Activated CD4-positive, alpha-beta T cell treated with anti-CD3 and anti-CD28 coated beads, Interleukin-2, amount 10 ng/mL, durations not matched to agents 7 days and 5 days (primary cell): ENCODE results near the gene MATN1. TPM values are rescaled to one million over a fixed set of nuclear protein-coding genes. Genes with fewer than 3 reads are reported as not detected.
A peak's percentile ranks its signal among the peaks of the same experiment; 100 is the strongest.

Source experiments
- CTCF ChIA-PET: fragments of 350-600 bp; sonication (Branson Sonifier 250); formaldehyde crosslinking; loops from one replicate; lab custom pipeline; 2021; ENCODE audit warnings: antibody characterized with exemption; lab: Charles Lee
- POLR2A ChIA-PET: fragments of 350-600 bp; sonication (Branson Sonifier 250); formaldehyde crosslinking; loops from one replicate; lab custom pipeline; 2021; ENCODE audit warnings: antibody characterized with exemption; lab: Charles Lee
- DNase-seq: peaks from one replicate; pipeline ENCODE4 v3.0.0-alpha.2; 2020
- H3K27ac Mint-ChIP-seq: one replicate; pipeline ENCODE4 v1.8.0; 2021; ENCODE audit warnings: mild to moderate bottlenecking, moderate library complexity, mixed read lengths
- H3K27me3 Mint-ChIP-seq: one replicate; pipeline ENCODE4 v1.8.0; 2021; ENCODE audit warnings: mixed read lengths
- H3K36me3 Mint-ChIP-seq: one replicate; pipeline ENCODE4 v1.8.0; 2021; ENCODE audit warnings: low read depth, mixed read lengths
- H3K4me1 Mint-ChIP-seq: one replicate; pipeline ENCODE4 v1.8.0; 2021; ENCODE audit warnings: mixed read lengths
- H3K4me3 Mint-ChIP-seq: one replicate; pipeline ENCODE4 v1.8.0; 2021; ENCODE audit warnings: mild to moderate bottlenecking, moderate library complexity, mixed read lengths
- H3K9me3 Mint-ChIP-seq: one replicate; pipeline ENCODE4 v1.8.0; 2021; ENCODE audit warnings: mixed read lengths
- total RNA-seq, 2 experiments: library from RNA; stranded (reverse); gene quantifications; one replicate each; pipeline ENCODE4 v1.2.3, GENCODE V29; 2021

The MATN1 gene
- total RNA-seq, 2 experiments from 2014 or later = not detected

DNA sequence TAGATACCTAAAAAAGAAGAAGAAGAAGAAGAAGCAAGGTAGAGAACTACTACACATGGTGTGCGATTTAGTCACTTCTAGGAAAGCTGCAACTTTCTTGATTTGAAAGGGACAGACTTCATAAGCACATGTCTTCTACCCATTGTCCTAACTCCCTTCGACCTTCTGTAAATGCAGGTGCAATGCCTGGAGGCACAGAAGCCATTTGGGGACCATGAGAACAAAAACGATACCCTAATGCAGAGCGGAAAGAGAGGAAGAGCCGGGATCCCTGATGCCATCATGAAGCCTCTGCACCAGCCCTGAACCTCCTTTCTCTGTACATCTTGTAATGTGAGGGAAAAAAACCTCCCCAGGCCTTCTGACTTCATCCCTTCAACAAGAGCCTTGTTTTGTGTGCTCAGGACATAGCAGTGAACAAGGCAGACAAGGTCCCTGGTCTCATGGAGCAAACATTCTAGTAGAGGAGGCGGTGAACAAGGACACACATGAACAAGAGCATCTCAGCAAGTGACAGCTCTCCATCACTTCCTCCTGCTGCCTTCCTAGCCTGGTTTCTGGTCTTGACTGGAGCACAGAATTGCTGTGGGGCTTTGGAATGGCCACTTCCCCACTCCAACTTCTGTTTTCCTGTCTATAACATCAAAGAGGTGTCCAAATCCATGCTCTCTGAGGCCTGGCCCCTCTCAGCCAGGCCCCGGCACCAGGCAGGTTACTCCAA lies 39.7 kb upstream of the MATN1 start:
- H3K27ac Mint-ChIP-seq = peak overlapping the region; percentile 48
- ChIA-PET POLR2A (interaction anchor here (0.5 kb wide), 1 partner anchor 1487 kb away, joined by 4 read pairs; no protein-coding TSS in a partner anchor), CTCF (interaction anchor here (1.2 to 6.3 kb wide), 6 partner anchors 9 to 43 kb away, joined by 3 to 40 read pairs (median 10); no protein-coding TSS in a partner anchor)
- DNase-seq = no peak
- H3K4me1 Mint-ChIP-seq = peaks cover 72% of the 10 kb centered on the region
- peaks cover 2% of the 10 kb centered on the region for H3K36me3 Mint-ChIP-seq
- H3K4me3 Mint-ChIP-seq = no peak overlapping the region
- no peaks in the 10 kb centered on the region for H3K9me3 Mint-ChIP-seq
- H3K27me3 Mint-ChIP-seq = no peaks in the 10 kb centered on the region

GRCh38 chr1:30762152-30762929 lies 39.0 kb upstream of the MATN1 start:
- H3K9me3 Mint-ChIP-seq = no peaks in the 10 kb centered on the region
- peaks cover 2% of the 10 kb centered on the region for H3K36me3 Mint-ChIP-seq
- no peak overlapping the region for H3K4me3 Mint-ChIP-seq
- ChIA-PET CTCF (interaction anchor here (1.2 to 6.3 kb wide), 7 partner anchors 11 to 105 kb away, joined by 3 to 40 read pairs (median 5); no protein-coding TSS in a partner anchor), POLR2A (interaction anchor here (0.5 kb wide), 1 partner anchor 1488 kb away, joined by 4 read pairs; no protein-coding TSS in a partner anchor)
- peaks cover 73% of the 10 kb centered on the region for H3K4me1 Mint-ChIP-seq
- no peak for DNase-seq
- no peaks in the 10 kb centered on the region for H3K27me3 Mint-ChIP-seq
- H3K27ac Mint-ChIP-seq = peak overlapping the region; percentile 48

DNA sequence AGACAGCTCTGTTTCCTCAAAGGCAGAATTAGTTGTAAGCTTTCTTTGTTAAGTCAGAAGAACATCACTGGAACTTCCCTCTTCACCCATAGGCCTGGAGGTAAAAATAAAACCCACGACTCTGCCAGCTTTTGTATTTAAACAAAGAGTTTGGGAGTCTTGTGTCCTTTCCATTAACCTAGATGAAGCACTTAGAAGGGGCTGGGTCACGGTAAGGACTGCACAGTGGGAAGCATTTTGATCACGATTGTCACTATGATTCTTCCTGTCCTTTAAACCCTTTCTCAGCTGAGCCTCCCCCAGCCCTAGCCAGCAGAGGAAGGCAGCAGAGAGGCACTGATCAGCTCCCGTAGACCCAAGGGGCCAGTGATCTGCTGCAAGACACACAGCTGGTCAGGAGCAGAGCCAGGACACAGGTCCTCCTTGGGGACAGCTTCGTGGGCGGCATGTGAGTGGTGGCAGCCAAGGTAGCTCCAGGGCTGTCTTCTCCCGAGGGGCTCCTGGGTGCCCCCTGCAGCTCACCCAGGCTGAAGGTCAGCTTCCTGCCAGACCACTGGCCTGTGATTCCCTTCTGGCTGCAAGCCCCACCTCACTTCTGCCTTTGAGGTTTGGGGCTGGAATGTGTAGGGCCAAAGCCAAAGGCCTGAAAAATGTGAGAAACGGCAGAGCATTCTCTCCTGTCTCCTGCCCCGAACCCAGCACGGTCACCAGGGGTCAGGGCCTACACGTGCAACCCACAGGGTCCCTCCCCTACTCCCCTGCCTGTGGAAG lies 38.2 kb upstream of the MATN1 start:
- Mint-ChIP-seq H3K4me1 (peaks cover 70% of the 10 kb centered on the region), H3K4me3 (peak overlapping the region; percentile 46), H3K36me3 (peaks cover 9% of the 10 kb centered on the region), H3K27me3 (no peaks in the 10 kb centered on the region), H3K9me3 (no peaks in the 10 kb centered on the region), H3K27ac (peak overlapping the region; percentile 97)
- ChIA-PET POLR2A (no interaction called here), CTCF (interaction anchor here (1.0 to 6.3 kb wide), 10 partner anchors 10 to 105 kb away, joined by 3 to 40 read pairs (median 5); no protein-coding TSS in a partner anchor)
- no peak for DNase-seq

GRCh38 chr1:30760596-30761324 lies 37.4 kb upstream of the MATN1 start:
- ChIA-PET POLR2A (no interaction called here), CTCF (interaction anchor here (1.0 to 6.3 kb wide), 9 partner anchors 10 to 106 kb away, joined by 3 to 40 read pairs (median 5); no protein-coding TSS in a partner anchor)
- H3K4me1 Mint-ChIP-seq = peaks cover 63% of the 10 kb centered on the region

GRCh38 chr1:30759718-30760281 lies 36.4 kb upstream of the MATN1 start:
- peak; percentile 73 for DNase-seq
- Mint-ChIP-seq H3K27me3 (no peaks in the 10 kb centered on the region), H3K27ac (peak overlapping the region; percentile 97), H3K9me3 (no peaks in the 10 kb centered on the region), H3K36me3 (peaks cover 25% of the 10 kb centered on the region), H3K4me1 (peaks cover 68% of the 10 kb centered on the region), H3K4me3 (peak overlapping the region; percentile 46)
- CTCF ChIA-PET = interaction anchor here (0.9 to 6.9 kb wide), 7 partner anchors 9 to 40 kb away, joined by 3 to 48 read pairs (median 14); no protein-coding TSS in a partner anchor
- POLR2A ChIA-PET = interaction anchor here (0.7 kb wide), 1 partner anchor 1578 kb away, joined by 5 read pairs; no protein-coding TSS in a partner anchor

More at GRCh38 chr1:30760596-30761324, 37.4 kb upstream of the MATN1 start:
- H3K36me3 Mint-ChIP-seq = peaks cover 16% of the 10 kb centered on the region
- no peaks in the 10 kb centered on the region for H3K27me3 Mint-ChIP-seq
- peak overlapping the region; percentile 97 for H3K27ac Mint-ChIP-seq
- DNase-seq = no peak
- peak overlapping the region; percentile 46 for H3K4me3 Mint-ChIP-seq
- H3K9me3 Mint-ChIP-seq = no peaks in the 10 kb centered on the region

GRCh38 chr1:30758785-30759380 lies 35.5 kb upstream of the MATN1 start:
- POLR2A ChIA-PET = no interaction called here
- no peaks in the 10 kb centered on the region for H3K27me3 Mint-ChIP-seq
- peaks cover 75% of the 10 kb centered on the region for H3K4me1 Mint-ChIP-seq
- CTCF ChIA-PET = interaction anchor here (1.1 to 6.9 kb wide), 6 partner anchors 9 to 39 kb away, joined by 4 to 48 read pairs (median 16); no protein-coding TSS in a partner anchor
- H3K9me3 Mint-ChIP-seq = no peaks in the 10 kb centered on the region
- peaks cover 31% of the 10 kb centered on the region for H3K36me3 Mint-ChIP-seq
- H3K4me3 Mint-ChIP-seq = peak overlapping the region; percentile 96
- DNase-seq = no peak
- H3K27ac Mint-ChIP-seq = peak overlapping the region; percentile 97

DNA sequence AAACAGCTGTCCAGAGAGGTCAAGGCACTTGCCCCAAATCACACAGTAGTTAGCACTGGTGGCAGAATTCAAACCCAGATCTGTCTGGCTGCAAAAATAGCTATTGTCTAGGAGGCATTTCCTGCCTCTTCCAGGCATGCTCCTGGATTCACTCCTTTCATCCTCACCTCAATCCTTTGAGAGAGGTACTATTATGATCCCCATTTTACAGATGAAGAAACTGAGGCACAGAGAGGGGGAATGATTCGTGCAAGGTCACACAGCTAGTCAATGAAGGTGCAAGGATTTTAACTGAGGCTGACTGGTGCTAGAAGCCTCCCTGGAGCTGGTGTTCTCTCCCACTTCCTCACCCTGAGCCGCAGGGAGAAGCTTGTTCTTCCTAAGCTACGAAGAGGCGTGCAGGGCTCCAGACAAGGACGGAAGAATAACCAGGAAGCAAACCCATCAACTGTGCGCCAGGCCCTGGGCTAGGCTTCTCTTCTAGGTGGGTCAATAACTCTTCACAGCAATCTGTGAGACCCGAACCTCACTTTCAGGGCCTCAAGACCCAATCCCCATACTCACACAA lies 34.8 kb upstream of the MATN1 start:
- no peak for DNase-seq
- H3K36me3 Mint-ChIP-seq = peaks cover 38% of the 10 kb centered on the region
- no peaks in the 10 kb centered on the region for H3K27me3 Mint-ChIP-seq
- peak overlapping the region; percentile 97 for H3K27ac Mint-ChIP-seq
- no peaks in the 10 kb centered on the region for H3K9me3 Mint-ChIP-seq
- ChIA-PET POLR2A (interaction anchor here (1.0 kb wide), 1 partner anchor 10 kb away, joined by 3 read pairs; no protein-coding TSS in a partner anchor), CTCF (interaction anchor here (0.6 to 6.9 kb wide), 9 partner anchors 8 to 1172 kb away, joined by 3 to 48 read pairs (median 14); no protein-coding TSS in a partner anchor)
- H3K4me3 Mint-ChIP-seq = peak overlapping the region; percentile 96
- peaks cover 78% of the 10 kb centered on the region for H3K4me1 Mint-ChIP-seq

GRCh38 chr1:30757352-30758120 lies 34.2 kb upstream of the MATN1 start, which contains the start of gene LAPTM5:
LAPTM5 (minus strand) TSS chr1:30757774; CDS start chr1:30757745, 29 bp downstream.
- ChIA-PET CTCF (interaction anchor here (0.6 to 6.9 kb wide), 10 partner anchors 7 to 1172 kb away, joined by 3 to 48 read pairs (median 10); no protein-coding TSS in a partner anchor), POLR2A (interaction anchor here (1.0 to 1.7 kb wide), 2 partner anchors 9 to 14 kb away, joined by 3 to 7 read pairs; no protein-coding TSS in a partner anchor)
- Mint-ChIP-seq H3K27ac (peak within 1 kb of the TSS; percentile 97), H3K4me3 (peak within 1 kb of the TSS; percentile 96), H3K9me3 (no peaks in the 10 kb centered on the region), H3K27me3 (no peaks in the 10 kb centered on the region), H3K36me3 (peaks cover 41% of the 10 kb centered on the region), H3K4me1 (peaks cover 77% of the 10 kb centered on the region)
- peak; percentile 66 for DNase-seq

DNA sequence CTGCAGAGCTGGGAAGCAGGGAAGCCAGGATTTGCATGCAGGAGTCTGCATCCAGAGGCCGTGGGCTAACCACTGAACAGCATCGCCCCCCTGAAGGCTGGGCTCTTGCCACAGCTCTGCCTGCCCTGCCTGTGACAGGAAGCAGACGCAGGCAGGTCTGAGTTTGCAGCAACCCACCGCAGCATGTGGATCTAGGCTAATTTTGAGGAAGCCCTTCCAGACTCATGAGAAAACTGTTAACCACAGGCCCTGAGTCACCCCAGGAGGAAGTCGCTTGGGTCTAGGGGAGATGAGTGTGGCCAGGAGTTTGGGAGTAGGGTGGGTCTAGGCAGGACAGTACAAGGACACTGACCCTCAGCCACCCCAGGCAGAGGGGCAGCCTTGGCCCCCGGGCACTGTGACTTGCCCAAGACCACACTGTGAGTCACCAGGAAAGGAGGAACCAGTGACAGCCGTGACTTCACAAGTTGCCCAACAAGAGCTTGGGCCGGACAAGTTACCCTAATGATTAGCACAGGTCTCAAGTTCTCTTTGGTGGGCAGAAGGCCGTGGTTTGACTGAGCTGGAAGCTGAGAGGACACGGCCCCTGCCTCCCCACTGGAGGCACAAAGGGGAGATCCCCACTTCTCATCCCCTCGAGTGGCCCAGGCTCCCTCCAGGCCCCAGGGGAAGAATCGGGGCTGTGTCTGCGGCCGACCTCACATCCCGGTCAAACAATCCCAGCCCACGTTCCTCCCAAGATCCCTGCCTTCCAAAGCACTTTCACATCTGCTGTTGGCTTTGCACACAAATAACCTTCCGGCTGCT lies 33.4 kb upstream of the MATN1 start:
- H3K27me3 Mint-ChIP-seq = no peaks in the 10 kb centered on the region
- no peaks in the 10 kb centered on the region for H3K9me3 Mint-ChIP-seq
- peaks cover 77% of the 10 kb centered on the region for H3K4me1 Mint-ChIP-seq
- peak overlapping the region; percentile 97 for H3K27ac Mint-ChIP-seq
- peaks cover 49% of the 10 kb centered on the region for H3K36me3 Mint-ChIP-seq
- peak; percentile 76 for DNase-seq
- POLR2A ChIA-PET = interaction anchor here (1.7 kb wide), 1 partner anchor 13 kb away, joined by 7 read pairs; no protein-coding TSS in a partner anchor
- peak overlapping the region; percentile 96 for H3K4me3 Mint-ChIP-seq
- CTCF ChIA-PET = interaction anchor here (0.7 to 6.9 kb wide), 10 partner anchors 8 to 40 kb away, joined by 3 to 48 read pairs (median 6); no protein-coding TSS in a partner anchor
